KOPT-K1 (cell line): ENCODE results near the gene TTC14.
A peak's percentile ranks its signal among the peaks of the same experiment; 100 is the strongest.
"Not testable (repeated sequence)": the region's sequence is repeated elsewhere in the genome, so short reads cannot be mapped to it uniquely, and the experiment has no call there.

Experiments used
- H3K27ac ChIP-seq: fragments of 200-600 bp; sonication (generic); 2 replicates; pipeline ENCODE4 v1.5.1; 2016; ENCODE audit warnings: antibody characterized with exemption, mild to moderate bottlenecking, low read depth, low read length; ENCODE audit not compliant: poor library complexity, severe bottlenecking
- H3K36me3 ChIP-seq: fragments of 200-600 bp; sonication (generic); 2 replicates; pipeline ENCODE4 v1.5.1; 2017; ENCODE audit warnings: antibody characterized with exemption, mild to moderate bottlenecking, low read length, moderate library complexity; ENCODE audit not compliant: insufficient read depth
- H3K9me3 ChIP-seq: fragments of 200-600 bp; sonication (generic); 2 replicates; pipeline ENCODE4 v1.5.1; 2017; ENCODE audit warnings: antibody characterized with exemption, low read length, mild to moderate bottlenecking; ENCODE audit not compliant: insufficient read depth, poor library complexity, severe bottlenecking

TTC14 gene

GRCh38 chr3:180601688-180602666 lies at the start of gene TTC14:
TSS of gene TTC14 (plus strand) at chr3:180602163. CDS start at chr3:180602262, 99 bp downstream.
- peak within 1 kb of the TSS; percentile 88 for H3K27ac ChIP-seq

GRCh38 chr3:180563406-180563805 lies 38.6 kb upstream of the TTC14 start:
- Histone ChIP-seq H3K9me3 (no peaks in the 10 kb centered on the region), H3K36me3 (no peaks in the 10 kb centered on the region), H3K27ac (no peak overlapping the region)

More at GRCh38 chr3:180601688-180602666, at the start of gene TTC14:
- peaks cover 39% of the 10 kb centered on the region for H3K36me3 ChIP-seq
- H3K9me3 ChIP-seq: no peaks in the 10 kb centered on the region

- H3K9me3 ChIP-seq: no peaks in the 10 kb centered on the region
- no peak overlapping the region for H3K27ac ChIP-seq
- H3K36me3 ChIP-seq: no peaks in the 10 kb centered on the region
Observed at GRCh38 chr3:180564676-180565075, 37.3 kb upstream of the TTC14 start.

GRCh38 chr3:180570238-180570637 lies 31.7 kb upstream of the TTC14 start:
- Histone ChIP-seq H3K9me3 (no peaks in the 10 kb centered on the region), H3K27ac (no peak overlapping the region), H3K36me3 (no peaks in the 10 kb centered on the region)

GRCh38 chr3:180571831-180572598 lies 29.9 kb upstream of the TTC14 start:
- Histone ChIP-seq H3K9me3 (no peaks in the 10 kb centered on the region), H3K36me3 (no peaks in the 10 kb centered on the region), H3K27ac (no peak overlapping the region)

GRCh38 chr3:180575571-180575970 lies 26.4 kb upstream of the TTC14 start:
- no peak overlapping the region for H3K27ac ChIP-seq
- no peaks in the 10 kb centered on the region for H3K36me3 ChIP-seq
- H3K9me3 ChIP-seq: no peaks in the 10 kb centered on the region

GRCh38 chr3:180580934-180581333 lies 21.0 kb upstream of the TTC14 start:
- Histone ChIP-seq H3K36me3 (no peaks in the 10 kb centered on the region), H3K9me3 (no peaks in the 10 kb centered on the region), H3K27ac (no peak overlapping the region)

GRCh38 chr3:180590396-180590795 lies 11.6 kb upstream of the TTC14 start:
- H3K27ac ChIP-seq: no peak overlapping the region
- H3K9me3 ChIP-seq: no peaks in the 10 kb centered on the region
- no peaks in the 10 kb centered on the region for H3K36me3 ChIP-seq

- not testable (repeated sequence) for H3K27ac ChIP-seq, H3K9me3 ChIP-seq, H3K36me3 ChIP-seq
Observed at GRCh38 chr3:180593631-180594030, 8.3 kb upstream of the TTC14 start.

GRCh38 chr3:180594631-180595558 lies 7.1 kb upstream of the TTC14 start:
- Histone ChIP-seq H3K36me3 (no peaks in the 10 kb centered on the region), H3K9me3 (no peaks in the 10 kb centered on the region), H3K27ac (no peak overlapping the region)

- H3K36me3 ChIP-seq: no peaks in the 10 kb centered on the region
- no peak overlapping the region for H3K27ac ChIP-seq
- H3K9me3 ChIP-seq: no peaks in the 10 kb centered on the region
Observed at GRCh38 chr3:180595559-180595935, 6.4 kb upstream of the TTC14 start.

- H3K36me3 ChIP-seq: peaks cover 24% of the 10 kb centered on the region
- no peak overlapping the region for H3K27ac ChIP-seq
- no peaks in the 10 kb centered on the region for H3K9me3 ChIP-seq
Observed at GRCh38 chr3:180600473-180600872, 1.5 kb upstream of the TTC14 start.

- H3K9me3 ChIP-seq: no peaks in the 10 kb centered on the region
- H3K36me3 ChIP-seq: peaks cover 96% of the 10 kb centered on the region
- H3K27ac ChIP-seq: no peak overlapping the region
Observed at GRCh38 chr3:180611006-180611405, 9.0 kb downstream of the TTC14 start.

- peaks cover 85% of the 10 kb centered on the region for H3K36me3 ChIP-seq
- no peak overlapping the region for H3K27ac ChIP-seq
- H3K9me3 ChIP-seq: no peaks in the 10 kb centered on the region
Observed at GRCh38 chr3:180612364-180612763, 10.4 kb downstream of the TTC14 start.
